A549 (cell line): Measurements from ENCODE around the gene SLCO3A1.

Experiments
- CHD4 ChIP-seq: fragments of 200-600 bp; sonication (generic); IDR thresholded peaks from 2 replicates; pipeline ENCODE4 v1.6.1; 2016; ENCODE audit warnings: antibody characterized with exemption, mild to moderate bottlenecking, borderline replicate concordance
- EP300 ChIP-seq, 2 experiments: fragments of >200 bp; sonication (Bioruptor Twin); formaldehyde crosslinking; IDR thresholded peaks; 2 replicates in 1 of 2; 3 replicates in 1 of 2; pipeline ENCODE4 v1.6.1; 2016 to 2017
- KDM1A ChIP-seq: fragments of 200-600 bp; sonication (generic); IDR thresholded peaks from 2 replicates; pipeline ENCODE4 v1.6.1; 2016; ENCODE audit warnings: low read depth, mild to moderate bottlenecking
- MAFK ChIP-seq: fragments of 450-650 bp; IDR thresholded peaks from 2 replicates; pipeline ENCODE4 v1.6.1; 2014; ENCODE audit not compliant: partially characterized antibody
- MAZ ChIP-seq: fragments of 150-350 bp; IDR thresholded peaks from 2 replicates; pipeline ENCODE4 v1.6.1; 2014; ENCODE audit warnings: antibody characterized with exemption, low read depth, low read length, borderline replicate concordance
- POLR2A ChIP-seq: IDR thresholded peaks from 2 replicates; pipeline ENCODE4 v1.6.1; 2012; ENCODE audit warnings: mild to moderate bottlenecking, low read length
- POLR2AphosphoS2 ChIP-seq: conservative IDR thresholded peaks from 2 replicates; pipeline ENCODE4 v1.6.1; 2012; ENCODE audit warnings: low read length, improper control_type of control experiment, inconsistent platforms
- RARB ChIP-seq: fragments of 250-450 bp; sonication (Bioruptor Pico); IDR thresholded peaks from 2 replicates; pipeline ENCODE4 v1.8.0; 2021; ENCODE audit warnings: mild to moderate bottlenecking, moderate library complexity
- SMC3 ChIP-seq: fragments of >200 bp; sonication (Bioruptor Twin); formaldehyde crosslinking; IDR thresholded peaks from 3 replicates; pipeline ENCODE4 v1.6.1; 2018; ENCODE audit warnings: inconsistent platforms
- TF ChIP-seq, protein P1 (sequence below): fragments of >200 bp; sonication (Bioruptor Twin); formaldehyde crosslinking; IDR thresholded peaks from 3 replicates; pipeline ENCODE4 v1.6.1; 2016
- TF ChIP-seq, protein P2 (sequence below): fragments of >200 bp; sonication (Bioruptor Twin); formaldehyde crosslinking; IDR thresholded peaks from 3 replicates; pipeline ENCODE4 v1.5.1; 2016
- TF ChIP-seq, protein P3 (sequence below): IDR thresholded peaks from 2 replicates; pipeline ENCODE4 v1.6.1; 2012

DNA sequence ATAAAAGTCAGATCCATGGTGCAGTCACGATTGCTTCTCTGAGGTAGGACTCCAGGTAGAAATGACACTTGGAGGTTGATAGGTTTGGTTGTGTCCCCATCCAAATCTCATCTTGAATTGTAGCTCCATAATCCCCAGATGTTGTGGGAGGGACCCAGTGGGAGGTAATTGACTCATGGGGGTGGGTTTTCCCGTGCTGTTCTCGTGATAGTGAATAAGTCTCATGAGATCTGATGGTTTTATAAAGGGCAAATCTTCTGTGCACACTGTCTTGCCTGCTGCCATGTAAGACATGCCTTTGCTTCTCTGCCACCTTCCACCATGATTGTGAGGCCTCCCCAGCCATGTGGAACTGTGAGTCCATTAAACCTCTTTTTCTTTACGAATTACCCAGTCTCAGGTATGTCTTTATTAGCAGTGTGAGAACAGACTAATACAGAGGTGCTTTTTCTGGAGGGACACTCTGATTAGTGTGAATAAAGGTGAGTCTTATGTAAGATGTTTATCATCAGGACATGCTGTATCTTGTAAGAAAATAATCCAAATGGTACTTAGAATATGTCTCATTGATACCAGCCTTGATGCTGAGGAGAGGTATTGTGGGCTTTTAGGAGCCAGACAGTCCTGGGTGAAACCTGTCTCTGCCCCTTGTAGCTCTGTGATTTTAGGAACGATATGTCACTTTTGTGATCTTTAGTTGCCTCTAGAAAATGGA, 43.0 kb downstream of the SLCO3A1 start:
- TF ChIP-seq, protein P1, sequence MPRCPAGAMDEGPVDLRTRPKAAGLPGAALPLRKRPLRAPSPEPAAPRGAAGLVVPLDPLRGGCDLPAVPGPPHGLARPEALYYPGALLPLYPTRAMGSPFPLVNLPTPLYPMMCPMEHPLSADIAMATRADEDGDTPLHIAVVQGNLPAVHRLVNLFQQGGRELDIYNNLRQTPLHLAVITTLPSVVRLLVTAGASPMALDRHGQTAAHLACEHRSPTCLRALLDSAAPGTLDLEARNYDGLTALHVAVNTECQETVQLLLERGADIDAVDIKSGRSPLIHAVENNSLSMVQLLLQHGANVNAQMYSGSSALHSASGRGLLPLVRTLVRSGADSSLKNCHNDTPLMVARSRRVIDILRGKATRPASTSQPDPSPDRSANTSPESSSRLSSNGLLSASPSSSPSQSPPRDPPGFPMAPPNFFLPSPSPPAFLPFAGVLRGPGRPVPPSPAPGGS: no peak
- TF ChIP-seq MAZ: no peak
- TF ChIP-seq, protein P2, sequence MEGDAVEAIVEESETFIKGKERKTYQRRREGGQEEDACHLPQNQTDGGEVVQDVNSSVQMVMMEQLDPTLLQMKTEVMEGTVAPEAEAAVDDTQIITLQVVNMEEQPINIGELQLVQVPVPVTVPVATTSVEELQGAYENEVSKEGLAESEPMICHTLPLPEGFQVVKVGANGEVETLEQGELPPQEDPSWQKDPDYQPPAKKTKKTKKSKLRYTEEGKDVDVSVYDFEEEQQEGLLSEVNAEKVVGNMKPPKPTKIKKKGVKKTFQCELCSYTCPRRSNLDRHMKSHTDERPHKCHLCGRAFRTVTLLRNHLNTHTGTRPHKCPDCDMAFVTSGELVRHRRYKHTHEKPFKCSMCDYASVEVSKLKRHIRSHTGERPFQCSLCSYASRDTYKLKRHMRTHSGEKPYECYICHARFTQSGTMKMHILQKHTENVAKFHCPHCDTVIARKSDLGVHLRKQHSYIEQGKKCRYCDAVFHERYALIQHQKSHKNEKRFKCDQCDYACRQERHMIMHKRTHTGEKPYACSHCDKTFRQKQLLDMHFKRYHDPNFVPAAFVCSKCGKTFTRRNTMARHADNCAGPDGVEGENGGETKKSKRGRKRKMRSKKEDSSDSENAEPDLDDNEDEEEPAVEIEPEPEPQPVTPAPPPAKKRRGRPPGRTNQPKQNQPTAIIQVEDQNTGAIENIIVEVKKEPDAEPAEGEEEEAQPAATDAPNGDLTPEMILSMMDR: no peak
- TF ChIP-seq, protein P3, sequence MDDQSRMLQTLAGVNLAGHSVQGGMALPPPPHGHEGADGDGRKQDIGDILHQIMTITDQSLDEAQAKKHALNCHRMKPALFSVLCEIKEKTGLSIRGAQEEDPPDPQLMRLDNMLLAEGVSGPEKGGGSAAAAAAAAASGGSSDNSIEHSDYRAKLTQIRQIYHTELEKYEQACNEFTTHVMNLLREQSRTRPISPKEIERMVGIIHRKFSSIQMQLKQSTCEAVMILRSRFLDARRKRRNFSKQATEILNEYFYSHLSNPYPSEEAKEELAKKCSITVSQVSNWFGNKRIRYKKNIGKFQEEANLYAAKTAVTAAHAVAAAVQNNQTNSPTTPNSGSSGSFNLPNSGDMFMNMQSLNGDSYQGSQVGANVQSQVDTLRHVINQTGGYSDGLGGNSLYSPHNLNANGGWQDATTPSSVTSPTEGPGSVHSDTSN: no peak
- TF ChIP-seq RARB (CRISPR knock-in tag): no peak
- no peak for TF ChIP-seq EP300 (IDR thresholded peaks at IDR 0.05)
- no peak for TF ChIP-seq CHD4
- no peak for TF ChIP-seq POLR2A
- no peak for TF ChIP-seq MAFK
- no peak for TF ChIP-seq KDM1A
- no peak for TF ChIP-seq SMC3
- TF ChIP-seq POLR2AphosphoS2: no peak
